ENCODE results near the gene RBM33.
A peak's percentile ranks its signal among the peaks of the same experiment; 100 is the strongest.

RBM33 gene, protein sequence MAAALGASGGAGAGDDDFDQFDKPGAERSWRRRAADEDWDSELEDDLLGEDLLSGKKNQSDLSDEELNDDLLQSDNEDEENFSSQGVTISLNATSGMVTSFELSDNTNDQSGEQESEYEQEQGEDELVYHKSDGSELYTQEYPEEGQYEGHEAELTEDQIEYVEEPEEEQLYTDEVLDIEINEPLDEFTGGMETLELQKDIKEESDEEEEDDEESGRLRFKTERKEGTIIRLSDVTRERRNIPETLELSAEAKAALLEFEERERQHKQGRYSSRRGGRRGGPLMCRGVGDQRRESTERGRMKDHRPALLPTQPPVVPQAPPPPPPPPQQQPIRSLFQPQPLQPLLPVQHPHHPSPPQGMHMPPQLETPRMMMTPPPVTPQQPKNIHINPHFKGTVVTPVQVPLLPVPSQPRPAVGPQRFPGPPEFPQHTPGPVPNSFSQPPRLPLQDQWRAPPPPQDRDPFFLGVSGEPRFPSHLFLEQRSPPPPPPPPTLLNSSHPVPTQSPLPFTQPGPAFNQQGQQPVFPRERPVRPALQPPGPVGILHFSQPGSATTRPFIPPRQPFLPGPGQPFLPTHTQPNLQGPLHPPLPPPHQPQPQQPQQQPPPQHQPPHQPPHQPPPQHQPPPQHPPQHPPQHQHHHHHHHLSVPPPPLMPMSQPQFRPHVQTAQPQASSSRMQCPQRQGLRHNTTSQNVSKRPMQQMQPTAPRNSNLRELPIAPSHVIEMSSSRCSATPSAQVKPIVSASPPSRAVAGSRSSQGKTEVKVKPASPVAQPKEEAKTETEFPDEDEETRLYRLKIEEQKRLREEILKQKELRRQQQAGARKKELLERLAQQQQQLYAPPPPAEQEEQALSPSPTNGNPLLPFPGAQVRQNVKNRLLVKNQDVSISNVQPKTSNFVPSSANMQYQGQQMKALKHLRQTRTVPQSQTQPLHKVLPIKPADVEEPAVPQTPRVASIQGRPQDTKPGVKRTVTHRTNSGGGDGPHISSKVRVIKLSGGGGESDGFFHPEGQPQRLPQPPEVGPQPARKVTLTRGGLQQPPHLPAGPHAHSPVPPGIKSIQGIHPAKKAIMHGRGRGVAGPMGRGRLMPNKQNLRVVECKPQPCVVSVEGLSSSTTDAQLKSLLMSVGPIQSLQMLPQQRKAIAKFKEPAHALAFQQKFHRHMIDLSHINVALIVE

DNA sequence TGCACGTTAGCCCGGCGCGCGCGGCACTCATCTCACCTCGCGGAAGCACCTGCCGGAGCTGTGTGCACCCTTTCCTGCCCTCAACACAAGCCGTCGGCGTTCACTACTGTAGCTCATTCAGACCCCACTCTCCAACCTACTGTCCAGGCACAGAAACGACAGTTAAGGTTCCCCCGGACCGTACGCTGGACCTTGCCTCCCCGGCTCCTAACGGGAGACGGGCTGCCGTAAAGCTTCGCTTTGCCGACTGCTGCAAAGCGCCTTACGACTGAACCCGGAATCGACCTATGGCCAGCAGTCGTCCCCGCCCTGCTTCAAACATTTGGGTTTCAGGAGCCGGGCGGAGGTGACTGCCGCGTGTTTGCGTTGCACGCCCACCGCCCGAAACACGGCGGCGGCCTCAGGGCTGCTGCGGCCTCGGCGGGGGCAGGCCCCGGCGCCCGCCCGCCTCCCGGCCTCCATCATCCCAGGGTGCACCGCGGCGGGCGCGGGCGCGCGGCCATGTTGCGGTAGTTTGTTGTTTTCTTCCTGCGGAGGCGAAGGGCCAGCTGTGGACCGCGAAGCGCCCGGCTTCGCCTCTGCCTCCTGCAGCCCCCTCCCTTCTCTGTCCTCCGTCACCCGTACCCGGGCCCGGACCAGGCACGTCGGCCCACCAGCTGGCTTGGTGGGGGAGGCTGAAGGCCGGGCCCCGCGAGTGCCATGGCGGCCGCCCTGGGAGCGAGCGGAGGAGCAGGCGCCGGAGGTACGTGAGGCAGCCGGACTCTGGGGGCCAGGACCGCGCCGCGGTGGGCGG, at the start of gene RBM33:
TSS of gene RBM33 (plus strand) at position 484 of the 793 bp plus-strand sequence. CDS start at position 700, 216 bp downstream.
- ATAC-seq (peak; percentile 90), DNase-seq (peak; percentile 83)
- Mint-ChIP-seq H3K9me3 (peaks cover 13% of the 10 kb centered on the region), H3K4me3 (peak within 1 kb of the TSS; percentile 97), H3K27me3 (no peaks in the 10 kb centered on the region), H3K4me1 (peaks cover 56% of the 10 kb centered on the region), H3K36me3 (ENCODE audit: low read depth) (peaks cover 74% of the 10 kb centered on the region), H3K27ac (peak within 1 kb of the TSS; percentile 99)

DNA sequence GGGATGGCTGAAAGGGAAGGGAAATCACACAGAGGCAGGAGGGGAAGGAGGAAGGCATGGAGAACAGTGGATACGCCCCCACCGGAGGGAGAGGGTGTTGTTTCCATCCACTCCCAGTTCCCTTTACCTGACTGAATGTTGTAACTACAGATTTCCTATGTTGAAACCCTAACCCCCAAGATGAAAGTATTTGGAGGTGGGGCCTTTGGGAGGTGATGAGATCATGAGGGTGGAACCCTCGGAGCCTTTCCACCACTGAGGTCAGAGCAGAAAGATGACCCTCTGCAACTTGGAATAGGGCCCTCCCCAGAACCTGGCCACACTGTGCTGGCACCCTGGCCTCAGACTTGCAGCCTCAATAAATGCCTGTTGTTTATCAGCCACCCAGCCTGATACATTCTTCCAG, 49.5 kb upstream of the RBM33 start:
- no peaks in the 10 kb centered on the region for H3K36me3 Mint-ChIP-seq (ENCODE audit: low read depth)
- no peak overlapping the region for H3K4me3 Mint-ChIP-seq
- H3K27me3 Mint-ChIP-seq: peaks cover 23% of the 10 kb centered on the region
- H3K9me3 Mint-ChIP-seq: no peaks in the 10 kb centered on the region
- H3K27ac Mint-ChIP-seq: no peak overlapping the region
- ATAC-seq: no peak
- DNase-seq: no peak
- H3K4me1 Mint-ChIP-seq: peaks cover 10% of the 10 kb centered on the region

DNA sequence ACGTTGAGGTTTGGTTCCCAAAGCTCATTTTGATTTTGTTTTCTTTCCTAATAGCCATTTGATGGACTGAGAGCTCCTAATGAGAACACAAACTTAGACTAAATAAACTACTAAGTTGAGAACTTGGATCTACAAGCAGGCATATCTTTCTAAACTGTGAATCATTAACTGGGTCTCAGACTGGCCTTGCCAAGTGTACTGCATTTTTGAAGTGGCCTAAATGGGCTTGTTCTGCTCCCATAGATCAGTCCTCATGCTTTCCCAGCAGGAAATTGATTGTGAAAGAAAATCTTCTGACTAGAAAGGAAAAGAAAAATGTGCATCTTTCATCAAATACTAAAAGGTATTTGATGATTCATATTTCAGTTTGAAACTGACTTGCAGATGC, 46.7 kb upstream of the RBM33 start:
- no peak overlapping the region for H3K27ac Mint-ChIP-seq
- H3K27me3 Mint-ChIP-seq: peaks cover 30% of the 10 kb centered on the region
- no peaks in the 10 kb centered on the region for H3K36me3 Mint-ChIP-seq (ENCODE audit: low read depth)
- H3K4me1 Mint-ChIP-seq: peaks cover 10% of the 10 kb centered on the region
- no peaks in the 10 kb centered on the region for H3K9me3 Mint-ChIP-seq
- DNase-seq: no peak
- ATAC-seq: no peak
- H3K4me3 Mint-ChIP-seq: no peak overlapping the region

DNA sequence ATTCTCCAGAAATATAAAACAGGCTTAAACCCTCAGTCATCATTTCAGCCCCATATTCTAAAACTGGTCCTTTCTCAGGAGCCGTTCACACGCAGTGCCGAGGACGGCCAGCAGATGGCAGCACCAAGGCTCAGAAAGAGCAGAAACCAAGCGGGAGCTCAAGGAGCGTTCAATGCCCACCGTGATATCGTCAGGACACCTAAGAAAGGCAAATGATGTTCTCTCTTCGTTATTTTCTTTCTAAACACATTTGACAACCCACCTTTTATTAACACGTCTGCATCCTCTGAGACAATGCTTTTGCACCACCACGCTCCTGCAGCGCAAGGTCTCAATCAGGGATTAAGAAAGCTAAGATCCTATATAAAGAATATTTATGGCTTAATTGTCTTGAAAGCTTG, 45.7 kb upstream of the RBM33 start:
- no peak overlapping the region for H3K4me3 Mint-ChIP-seq
- no peaks in the 10 kb centered on the region for H3K36me3 Mint-ChIP-seq (ENCODE audit: low read depth)
- H3K4me1 Mint-ChIP-seq: peaks cover 10% of the 10 kb centered on the region
- DNase-seq (peak; percentile 91), ATAC-seq (peak; percentile 86)
- H3K9me3 Mint-ChIP-seq: no peaks in the 10 kb centered on the region
- no peak overlapping the region for H3K27ac Mint-ChIP-seq
- H3K27me3 Mint-ChIP-seq: peaks cover 35% of the 10 kb centered on the region

DNA sequence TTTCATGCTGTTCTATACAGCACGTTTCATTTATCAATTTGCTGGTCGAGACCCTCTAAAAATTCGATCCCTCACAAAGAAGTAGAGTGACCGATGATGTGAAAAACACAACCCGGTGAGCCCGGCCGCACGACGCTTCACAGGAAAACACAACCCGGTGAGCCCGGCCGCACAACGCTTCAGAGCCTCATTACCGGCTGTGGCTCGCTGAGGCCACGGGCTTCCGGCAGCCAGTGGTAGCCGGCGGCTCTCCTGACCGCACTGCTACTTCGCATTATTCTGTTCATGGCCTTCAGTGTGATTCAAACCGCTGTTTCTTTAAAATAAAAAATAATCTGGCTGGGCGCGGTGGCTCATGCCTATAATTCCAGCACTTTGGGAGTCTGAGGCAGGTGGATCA, 42.3 kb upstream of the RBM33 start:
- no peak for DNase-seq
- Mint-ChIP-seq H3K27me3 (peaks cover 30% of the 10 kb centered on the region), H3K27ac (no peak overlapping the region), H3K4me3 (no peak overlapping the region), H3K9me3 (no peaks in the 10 kb centered on the region), H3K4me1 (peaks cover 10% of the 10 kb centered on the region), H3K36me3 (ENCODE audit: low read depth) (no peaks in the 10 kb centered on the region)
- ATAC-seq: no peak

DNA sequence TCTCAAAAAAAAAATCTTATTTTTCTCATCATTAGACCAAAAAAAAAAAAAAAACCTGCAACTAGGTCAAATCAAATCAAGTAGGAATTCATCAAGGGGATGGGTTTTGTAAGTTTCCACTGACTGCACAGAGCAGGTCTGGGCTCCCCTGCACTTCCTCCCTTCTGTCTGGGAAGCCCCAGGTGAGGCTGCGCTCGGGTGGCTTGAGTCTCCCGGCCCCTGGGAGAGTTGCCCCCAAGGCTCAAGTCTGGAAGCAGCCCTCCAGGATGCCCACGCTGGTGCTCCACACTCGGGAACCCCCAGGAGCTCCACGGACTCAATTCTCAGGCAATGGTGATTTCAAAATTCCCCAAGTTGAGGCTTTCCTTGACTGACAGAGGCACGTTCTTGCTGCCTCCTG, 41.7 kb upstream of the RBM33 start:
- DNase-seq: no peak
- Mint-ChIP-seq H3K36me3 (ENCODE audit: low read depth) (no peaks in the 10 kb centered on the region), H3K4me3 (no peak overlapping the region), H3K4me1 (peaks cover 8% of the 10 kb centered on the region), H3K27ac (no peak overlapping the region), H3K27me3 (peaks cover 30% of the 10 kb centered on the region), H3K9me3 (no peaks in the 10 kb centered on the region)
- no peak for ATAC-seq

DNA sequence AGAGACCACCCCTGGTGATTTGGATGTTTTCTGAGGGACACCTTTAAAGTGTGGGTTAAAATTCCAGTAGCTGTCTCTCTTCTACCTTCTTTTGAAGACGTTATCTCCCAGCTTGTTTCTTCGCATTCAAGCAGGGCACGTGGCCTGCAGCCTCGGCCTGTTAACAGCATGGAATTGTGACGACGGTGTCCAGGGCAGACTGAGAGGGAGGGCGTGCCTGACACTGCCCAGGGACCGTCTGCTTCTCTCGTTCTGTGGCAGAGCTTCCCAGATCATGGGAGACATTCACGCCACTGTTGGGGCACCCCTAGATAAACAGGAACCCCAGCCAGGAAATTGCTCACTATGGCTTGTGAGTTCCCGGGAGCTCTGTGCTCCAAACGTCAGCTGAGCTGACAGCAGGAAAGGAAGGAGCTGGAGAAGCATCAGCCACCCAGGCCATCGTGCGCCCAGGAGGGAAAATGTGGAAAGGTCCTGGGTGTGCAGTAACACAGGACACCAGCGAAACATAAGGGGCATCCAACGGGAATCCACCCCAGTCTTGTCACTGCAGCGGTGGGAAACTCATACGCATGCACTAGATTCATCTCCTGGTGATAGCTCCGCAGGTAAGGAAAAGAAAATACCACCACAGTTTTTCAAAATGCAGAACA, 41.1 kb upstream of the RBM33 start:
- ATAC-seq: no peak
- peaks cover 30% of the 10 kb centered on the region for H3K27me3 Mint-ChIP-seq
- H3K27ac Mint-ChIP-seq: no peak overlapping the region
- H3K36me3 Mint-ChIP-seq (ENCODE audit: low read depth): no peaks in the 10 kb centered on the region
- no peaks in the 10 kb centered on the region for H3K9me3 Mint-ChIP-seq
- peaks cover 6% of the 10 kb centered on the region for H3K4me1 Mint-ChIP-seq
- no peak overlapping the region for H3K4me3 Mint-ChIP-seq
- DNase-seq: no peak

DNA sequence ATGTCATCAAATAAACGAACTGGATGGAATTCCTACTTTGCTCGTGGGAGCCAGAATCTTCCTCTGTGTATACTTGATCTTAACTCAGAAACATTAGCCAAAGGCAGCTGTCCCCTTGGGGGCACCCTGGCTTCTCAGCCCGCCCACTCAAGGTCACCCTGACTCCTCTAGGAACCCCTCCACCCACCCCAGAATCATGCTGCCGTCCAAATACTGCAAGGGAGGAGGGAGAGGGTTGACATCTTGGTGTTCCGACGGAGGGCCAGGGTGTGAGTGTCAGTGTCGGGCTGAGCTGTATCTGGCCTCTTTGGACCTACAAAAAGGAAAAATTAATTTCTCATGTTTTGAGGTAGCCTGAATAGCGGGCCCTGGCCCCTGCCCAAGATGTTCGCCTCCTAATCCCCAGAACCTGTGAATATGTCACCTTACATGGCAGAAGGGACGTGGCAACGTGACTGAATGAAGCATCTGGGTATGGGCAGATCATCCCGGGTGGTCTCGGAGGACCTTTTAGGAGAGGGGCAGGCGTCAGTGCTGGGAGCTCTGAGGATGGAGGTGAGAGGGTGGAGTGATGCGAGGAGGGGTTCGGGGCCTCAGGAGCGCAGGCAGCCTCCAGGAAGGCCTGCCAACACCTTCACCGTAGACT, 40.5 kb upstream of the RBM33 start:
- DNase-seq: no peak
- ATAC-seq: no peak
- H3K27ac Mint-ChIP-seq: no peak overlapping the region
- H3K4me1 Mint-ChIP-seq: no peaks in the 10 kb centered on the region
- no peaks in the 10 kb centered on the region for H3K36me3 Mint-ChIP-seq (ENCODE audit: low read depth)
- H3K27me3 Mint-ChIP-seq: peaks cover 24% of the 10 kb centered on the region
- no peaks in the 10 kb centered on the region for H3K9me3 Mint-ChIP-seq
- H3K4me3 Mint-ChIP-seq: no peak overlapping the region

DNA sequence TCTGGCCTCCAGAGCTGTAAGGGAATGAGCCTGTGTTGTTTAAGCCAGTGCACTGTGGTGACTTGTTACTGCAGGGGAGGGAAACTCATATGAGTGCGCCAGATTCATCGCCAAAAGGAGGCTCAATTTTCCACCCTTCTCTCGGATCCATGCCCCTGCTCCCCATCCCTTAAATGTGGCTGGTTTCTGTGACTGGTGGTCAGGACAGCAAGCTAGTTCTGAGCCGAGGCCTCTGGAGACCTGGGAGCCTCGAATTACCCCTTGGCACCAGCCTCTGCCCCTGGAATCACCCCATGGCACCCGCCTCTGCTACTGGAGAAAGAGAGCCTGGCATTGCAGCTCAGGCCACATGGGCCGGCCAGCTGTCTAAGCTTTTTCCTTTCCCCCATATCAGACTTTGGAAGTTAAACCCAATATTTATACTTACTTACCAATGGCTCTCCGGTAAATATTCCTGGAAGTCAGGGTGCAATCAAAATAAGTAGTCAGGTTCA, 39.9 kb upstream of the RBM33 start:
- ATAC-seq (no peak), DNase-seq (no peak)
- Mint-ChIP-seq H3K9me3 (no peaks in the 10 kb centered on the region), H3K4me1 (no peaks in the 10 kb centered on the region), H3K4me3 (no peak overlapping the region), H3K27ac (no peak overlapping the region), H3K27me3 (peaks cover 21% of the 10 kb centered on the region), H3K36me3 (ENCODE audit: low read depth) (no peaks in the 10 kb centered on the region)

DNA sequence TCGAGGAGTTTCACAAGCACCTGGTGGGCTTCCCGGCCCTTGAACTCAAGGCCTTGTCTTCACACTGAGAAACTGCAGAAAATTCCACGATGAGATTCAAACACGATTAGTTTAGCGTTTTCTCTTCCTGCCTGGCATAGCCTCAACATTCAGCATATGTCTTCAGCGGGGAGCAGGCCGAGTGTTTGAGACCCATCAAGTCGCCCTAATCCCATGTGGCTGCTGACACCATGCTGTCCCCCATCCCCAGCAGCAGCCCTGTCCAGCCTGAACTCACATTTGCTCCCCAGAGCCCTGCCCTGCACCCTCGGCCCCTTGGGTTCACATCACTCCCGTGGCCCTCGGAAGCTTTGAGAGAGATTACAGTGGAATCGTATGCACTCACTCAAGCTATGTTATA, 35.3 kb upstream of the RBM33 start:
- ATAC-seq: no peak
- no peak overlapping the region for H3K4me3 Mint-ChIP-seq
- no peaks in the 10 kb centered on the region for H3K4me1 Mint-ChIP-seq
- H3K27me3 Mint-ChIP-seq: peaks cover 15% of the 10 kb centered on the region
- no peaks in the 10 kb centered on the region for H3K9me3 Mint-ChIP-seq
- H3K36me3 Mint-ChIP-seq (ENCODE audit: low read depth): no peaks in the 10 kb centered on the region
- DNase-seq: no peak
- H3K27ac Mint-ChIP-seq: no peak overlapping the region

DNA sequence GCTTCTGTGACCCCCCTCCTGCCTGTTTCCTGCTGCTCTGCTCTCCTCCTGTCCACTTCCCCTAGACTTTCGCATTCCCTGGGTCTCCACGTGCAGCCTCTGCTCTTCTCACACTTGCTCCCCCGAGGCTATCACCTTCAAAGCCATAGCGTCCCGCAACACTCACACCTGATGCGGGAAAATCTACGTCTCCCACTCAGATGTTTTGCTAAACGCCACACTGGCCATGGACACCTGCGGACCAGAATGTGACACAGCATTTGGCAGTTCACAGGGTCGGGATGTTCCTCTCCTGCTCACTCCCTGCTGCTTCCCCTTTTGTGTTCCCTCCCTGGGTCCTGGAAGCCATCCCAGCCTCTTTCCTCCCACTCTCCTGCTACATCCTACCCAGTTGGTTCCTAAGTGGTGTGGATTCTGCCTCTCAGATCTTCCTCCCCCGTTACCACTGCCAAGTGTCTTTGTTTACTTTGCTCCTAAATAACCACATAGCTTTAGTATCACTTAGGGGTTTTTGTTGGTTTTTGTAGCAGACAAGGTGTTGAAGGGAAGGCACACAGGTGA, 33.7 kb upstream of the RBM33 start:
- DNase-seq: no peak
- Mint-ChIP-seq H3K27me3 (peaks cover 15% of the 10 kb centered on the region), H3K27ac (no peak overlapping the region), H3K4me1 (no peaks in the 10 kb centered on the region), H3K4me3 (no peak overlapping the region), H3K36me3 (ENCODE audit: low read depth) (peaks cover 6% of the 10 kb centered on the region), H3K9me3 (peaks cover 7% of the 10 kb centered on the region)
- ATAC-seq: no peak

DNA sequence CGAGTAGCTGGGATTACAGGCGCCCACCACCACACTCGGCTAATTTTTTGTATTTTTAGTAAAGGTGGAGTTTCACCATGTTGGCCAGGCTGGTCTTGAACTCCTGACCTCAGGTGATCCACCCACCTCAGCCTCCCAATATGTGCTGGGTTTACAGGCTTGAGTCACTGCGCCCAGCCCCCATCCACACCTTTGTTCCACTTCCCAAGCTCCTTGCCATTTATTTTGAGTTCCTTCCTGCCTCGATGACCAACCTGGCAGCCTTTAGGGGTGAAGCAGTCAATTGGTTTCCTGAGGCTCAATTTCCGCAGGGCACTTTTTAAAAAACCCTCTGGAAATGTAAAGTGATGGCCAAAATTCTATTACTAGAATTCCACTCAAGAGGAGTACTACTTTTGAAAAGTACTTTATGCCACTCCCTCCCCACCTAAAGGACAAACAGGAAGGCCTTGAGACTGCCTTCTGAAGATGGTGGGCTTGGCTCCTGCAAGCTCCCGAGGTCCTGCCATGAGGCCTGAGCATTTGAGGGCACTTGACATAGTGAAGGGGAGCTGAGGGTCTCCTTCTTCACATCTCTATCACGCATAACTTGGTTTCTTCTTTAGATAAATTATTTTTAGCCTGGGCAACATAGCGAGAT, 32.5 kb upstream of the RBM33 start:
- H3K27me3 Mint-ChIP-seq: peaks cover 13% of the 10 kb centered on the region
- no peak overlapping the region for H3K4me3 Mint-ChIP-seq
- H3K4me1 Mint-ChIP-seq: no peaks in the 10 kb centered on the region
- H3K9me3 Mint-ChIP-seq: peaks cover 11% of the 10 kb centered on the region
- H3K27ac Mint-ChIP-seq: no peak overlapping the region
- ATAC-seq (no peak), DNase-seq (no peak)
- peaks cover 8% of the 10 kb centered on the region for H3K36me3 Mint-ChIP-seq (ENCODE audit: low read depth)
